GM13977 (cell line): ENCODE results near the gene TIPRL.

Experiments used
- DNase-seq: peaks from one replicate; pipeline ENCODE4 v3.0.0; 2012; ENCODE audit warnings: low spot score
- in situ Hi-C: fragments of 300-500 bp; cut with MboI; formaldehyde crosslinking; loops from one replicate; pipeline ENCODE4 v1.12.0; 2022; ENCODE audit warnings: low sequenced_read_pairs, low pct_unique_long_range_greater_than_20kb, mixed read lengths, inconsistent platforms; ENCODE audit not compliant: unreplicated experiment
- TF ChIP-seq, protein P1 (sequence below): IDR thresholded peaks from 2 replicates; pipeline ENCODE4 v1.5.1; 2012; ENCODE audit warnings: mild to moderate bottlenecking, control low read depth; ENCODE audit not compliant: insufficient read depth; ENCODE audit errors: extremely low read depth, missing control alignments

TIPRL gene

DNA sequence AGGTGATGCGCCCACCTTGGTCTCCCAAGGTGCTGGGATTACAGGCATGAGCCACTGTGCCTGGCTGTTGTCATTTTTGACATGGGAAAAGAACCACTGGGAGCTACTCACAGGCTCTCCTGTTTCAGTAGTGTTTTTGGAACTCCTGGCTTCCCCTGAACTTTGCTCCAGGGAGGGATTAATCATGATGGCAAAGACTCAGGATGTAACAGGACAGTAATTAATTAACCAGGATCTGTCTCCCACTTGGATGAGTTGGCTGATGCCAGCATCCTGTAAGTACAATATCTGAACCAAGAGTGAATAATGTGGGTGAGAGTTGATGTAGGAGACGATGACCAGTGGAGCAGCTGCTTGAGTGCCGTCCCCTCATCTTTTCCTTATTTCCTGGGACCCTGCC is 51.9 kb downstream of the TIPRL start:
- TF ChIP-seq, protein P1, sequence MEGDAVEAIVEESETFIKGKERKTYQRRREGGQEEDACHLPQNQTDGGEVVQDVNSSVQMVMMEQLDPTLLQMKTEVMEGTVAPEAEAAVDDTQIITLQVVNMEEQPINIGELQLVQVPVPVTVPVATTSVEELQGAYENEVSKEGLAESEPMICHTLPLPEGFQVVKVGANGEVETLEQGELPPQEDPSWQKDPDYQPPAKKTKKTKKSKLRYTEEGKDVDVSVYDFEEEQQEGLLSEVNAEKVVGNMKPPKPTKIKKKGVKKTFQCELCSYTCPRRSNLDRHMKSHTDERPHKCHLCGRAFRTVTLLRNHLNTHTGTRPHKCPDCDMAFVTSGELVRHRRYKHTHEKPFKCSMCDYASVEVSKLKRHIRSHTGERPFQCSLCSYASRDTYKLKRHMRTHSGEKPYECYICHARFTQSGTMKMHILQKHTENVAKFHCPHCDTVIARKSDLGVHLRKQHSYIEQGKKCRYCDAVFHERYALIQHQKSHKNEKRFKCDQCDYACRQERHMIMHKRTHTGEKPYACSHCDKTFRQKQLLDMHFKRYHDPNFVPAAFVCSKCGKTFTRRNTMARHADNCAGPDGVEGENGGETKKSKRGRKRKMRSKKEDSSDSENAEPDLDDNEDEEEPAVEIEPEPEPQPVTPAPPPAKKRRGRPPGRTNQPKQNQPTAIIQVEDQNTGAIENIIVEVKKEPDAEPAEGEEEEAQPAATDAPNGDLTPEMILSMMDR = no peak
- in situ Hi-C loops = no loop called here
- DNase-seq = no peak

DNA sequence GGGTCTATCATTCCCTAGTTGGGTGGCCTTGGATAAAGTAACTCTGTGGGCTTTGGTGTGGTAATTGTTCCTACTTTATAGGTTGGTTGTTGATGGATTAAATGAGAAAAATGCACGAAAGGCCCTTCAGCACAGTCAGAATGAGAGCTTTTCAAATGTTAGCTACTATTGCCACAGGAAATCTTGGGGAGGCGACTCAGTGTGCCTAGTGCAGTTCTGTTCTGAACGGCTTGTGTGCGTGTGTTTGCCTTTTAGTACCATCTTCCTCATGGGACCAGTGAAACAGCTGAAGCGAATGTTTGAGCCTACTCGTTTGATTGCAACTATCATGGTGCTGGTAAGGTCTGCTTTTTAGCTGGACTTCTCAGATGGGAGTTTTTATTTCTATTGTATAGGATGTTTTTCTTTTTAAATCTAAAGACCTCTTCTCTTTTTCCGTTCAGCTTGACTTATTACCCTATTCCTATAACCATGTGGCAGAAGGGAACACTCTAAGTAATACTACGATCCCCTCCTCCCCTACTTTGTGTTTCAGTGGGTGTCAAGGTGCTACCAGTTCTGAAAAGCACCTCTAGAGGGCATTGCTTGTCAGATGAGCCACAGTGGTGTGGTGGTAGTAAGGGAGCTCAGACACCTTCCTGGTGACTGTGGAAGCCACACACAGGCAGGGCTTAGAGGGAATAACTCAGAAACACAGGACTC is 56.2 kb downstream of the TIPRL start:
- in situ Hi-C loops = no loop called here
- TF ChIP-seq, protein P1 = peak; percentile 64
- DNase-seq = peak; percentile 61

DNA sequence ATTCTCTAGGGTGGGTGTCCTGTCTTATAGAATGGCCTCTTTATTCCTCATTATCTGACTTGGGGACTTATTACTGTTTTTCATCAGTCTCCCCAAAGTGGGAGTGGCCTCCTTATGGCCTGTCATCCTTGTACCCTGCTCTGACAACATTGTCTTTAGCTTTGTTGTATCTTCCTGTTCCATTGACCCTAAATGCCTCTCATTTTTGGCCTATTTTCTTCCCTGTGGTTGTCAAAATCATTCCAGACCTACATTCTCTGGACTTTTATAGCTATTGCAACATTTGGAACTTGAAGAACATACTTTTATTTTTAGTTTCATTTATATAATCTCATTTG is 56.8 kb downstream of the TIPRL start:
- in situ Hi-C loops = no loop called here
- no peak for DNase-seq
- TF ChIP-seq, protein P1 = no peak

DNA sequence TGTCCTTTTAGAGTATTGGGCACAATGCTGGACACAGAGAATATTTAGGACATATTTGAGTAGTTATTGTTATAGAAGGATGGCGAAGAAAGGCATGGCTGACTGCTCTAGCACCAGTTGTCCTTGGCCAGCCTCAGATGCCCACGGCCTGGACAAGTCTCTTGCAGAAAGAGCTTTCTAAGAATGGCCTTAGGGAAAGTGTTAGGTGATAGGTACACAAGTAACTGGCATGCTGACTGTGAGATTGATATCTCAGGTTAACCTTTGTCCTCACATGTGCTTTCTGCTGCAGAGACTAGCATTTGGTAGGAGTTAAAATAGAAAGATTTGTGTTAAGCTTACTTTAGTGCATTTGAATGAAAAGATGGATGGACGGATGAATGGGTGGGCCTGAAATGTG is 57.2 kb downstream of the TIPRL start:
- TF ChIP-seq, protein P1 = no peak
- in situ Hi-C loops = no loop called here
- no peak for DNase-seq

DNA sequence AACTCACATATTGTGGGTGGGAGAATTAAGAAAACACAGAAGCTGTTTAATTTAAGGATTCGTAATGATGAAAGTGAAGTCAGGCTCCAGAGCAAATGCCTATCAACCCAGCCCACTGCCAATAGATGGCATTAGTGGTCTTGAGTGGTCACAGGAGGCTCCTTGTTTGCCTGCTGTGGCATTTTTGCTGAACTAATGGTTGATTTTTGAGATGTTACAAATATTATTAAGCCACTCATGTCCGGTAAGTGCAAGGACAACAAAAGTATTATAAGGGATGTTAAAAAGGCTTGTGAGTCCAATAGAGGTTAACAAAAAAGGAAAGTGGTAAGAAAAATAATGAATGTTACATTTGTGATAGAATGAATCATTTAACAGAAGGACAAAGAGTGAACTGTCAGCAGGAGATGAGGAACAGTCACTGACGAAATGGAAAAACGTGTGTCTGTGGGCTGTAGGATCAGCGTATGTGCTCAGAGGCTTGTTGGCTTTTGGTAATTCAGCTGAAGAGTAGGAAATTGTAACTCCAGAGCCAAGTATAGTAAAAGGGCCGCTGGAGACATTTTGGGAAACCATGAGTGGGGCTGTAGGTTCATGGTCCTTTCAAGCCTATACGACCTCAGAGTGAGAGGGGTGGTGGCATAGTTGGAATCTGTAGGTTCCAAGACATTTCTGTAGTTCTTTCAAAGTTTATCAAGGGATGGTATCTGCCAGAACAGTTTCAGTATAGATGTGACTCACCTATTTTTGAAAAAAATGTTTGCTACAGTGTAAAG is 58.3 kb downstream of the TIPRL start:
- TF ChIP-seq, protein P1 = no peak
- in situ Hi-C loops = no loop called here
- no peak for DNase-seq

DNA sequence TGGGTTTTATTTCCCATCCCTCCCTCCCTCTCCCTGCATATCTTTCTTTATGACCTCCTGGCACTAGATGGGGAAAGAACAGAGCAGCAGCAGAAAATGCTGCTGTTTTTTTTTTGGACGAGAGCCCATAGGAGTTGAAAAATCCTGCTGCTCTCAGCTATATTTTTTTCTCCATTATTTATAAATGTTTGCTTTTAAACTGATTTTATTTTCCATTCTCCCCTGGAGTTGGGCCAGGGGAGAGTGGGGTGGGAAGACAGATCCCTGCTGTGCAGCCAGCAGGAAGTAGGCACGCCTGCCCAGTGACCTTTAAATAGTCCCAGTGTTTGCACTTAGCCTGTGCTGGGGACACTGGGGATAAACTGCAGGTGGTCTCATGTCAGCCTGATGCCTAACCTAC is 64.4 kb downstream of the TIPRL start:
- in situ Hi-C loops = no loop called here
- no peak for DNase-seq
- TF ChIP-seq, protein P1 = no peak
